Skeletal muscle tissue (tissue), 4 donors: ENCODE results near the gene DTNBP1. TPM values are rescaled to one million over a fixed set of nuclear protein-coding genes. Genes with fewer than 3 reads are reported as not detected.
A peak's percentile ranks its signal among the peaks of the same experiment; 100 is the strongest.

Source experiments
- H3K27ac ChIP-seq: one replicate; pipeline ENCODE4 v1.7.0; 2013; ENCODE audit warnings: mild to moderate bottlenecking, low read depth, low read length, inconsistent platforms
- H3K27me3 ChIP-seq, 3 donors: one replicate each; pipeline ENCODE4 v1.7.0; 2013; ENCODE audit warnings: low read length in 3 of 3; ENCODE audit not compliant: control insufficient read depth in 3 of 3, insufficient read depth in 3 of 3
- H3K36me3 ChIP-seq, 3 donors: one replicate each; pipeline ENCODE4 v1.7.0; 2013; ENCODE audit warnings: low read length in 3 of 3; ENCODE audit not compliant: control insufficient read depth in 3 of 3, insufficient read depth in 3 of 3
- H3K4me1 ChIP-seq, 3 donors: one replicate each; pipeline ENCODE4 v1.7.0; 2013; ENCODE audit warnings: low read length in 3 of 3, mild to moderate bottlenecking in 3 of 3; ENCODE audit not compliant: control insufficient read depth in 3 of 3, insufficient read depth in 3 of 3
- H3K4me3 ChIP-seq, 3 donors: one replicate each; pipeline ENCODE4 v1.7.0; 2013; ENCODE audit warnings: low read length in 3 of 3
- H3K9ac ChIP-seq, 3 donors: one replicate each; pipeline ENCODE4 v1.7.0; 2013; ENCODE audit warnings: low read length in 3 of 3, mild to moderate bottlenecking in 3 of 3, moderate library complexity in 2 of 3, low read depth in 1 of 3
- H3K9me3 ChIP-seq, 3 donors: one replicate each; pipeline ENCODE4 v1.7.0; 2013; ENCODE audit warnings: low read length in 3 of 3; ENCODE audit not compliant: control insufficient read depth in 3 of 3
- total RNA-seq: library from RNA; depleted of rRNA; stranded (reverse); fragments of >200 nt; gene quantifications from one replicate; pipeline ENCODE4 v1.2.3, GENCODE V29; 2014
- donor health status: Osteomylitis.

Gene DTNBP1
- total RNA-seq, 1 donor from 2014 or later, result 15.1 TPM

DNA sequence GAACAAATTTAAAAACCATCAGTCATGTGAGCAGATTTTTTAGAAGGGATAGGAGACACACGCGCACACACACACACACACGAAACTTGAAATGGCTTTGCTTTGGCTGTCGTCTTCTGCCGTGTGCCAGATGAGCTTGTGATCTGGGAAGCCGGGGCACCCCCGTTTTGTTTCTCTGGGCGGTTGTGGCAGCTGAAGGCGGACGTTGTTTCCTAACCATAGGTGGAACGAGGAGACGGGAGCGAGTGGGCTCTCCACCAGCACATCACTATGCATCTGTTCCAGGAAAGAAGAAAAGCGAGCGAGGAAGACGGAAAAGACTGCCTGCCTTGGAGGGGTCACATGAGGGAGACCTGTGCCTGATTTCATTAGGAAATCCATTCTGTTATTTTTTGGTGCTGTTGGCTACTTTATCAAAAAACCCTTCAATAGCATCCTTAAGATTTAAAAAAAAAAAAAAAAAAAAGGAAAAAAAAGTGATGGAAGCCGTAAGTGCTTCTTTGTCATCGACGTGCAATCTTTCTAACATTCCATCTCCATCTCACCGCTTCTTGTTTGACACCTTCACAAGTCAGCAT, 142.1 kb downstream of the DTNBP1 start:
- Histone ChIP-seq H3K4me3 (no peak overlapping the region), H3K9ac (no peak overlapping the region), H3K27ac (no peak overlapping the region), H3K9me3 (no peaks in the 10 kb centered on the region), H3K4me1 (peaks cover 21 to 35% (median 34%) of the 10 kb centered on the region in 3 donors), H3K27me3 (no peaks in the 10 kb centered on the region), H3K36me3 (peaks cover 36 to 47% (median 39%) of the 10 kb centered on the region in 3 donors)

DNA sequence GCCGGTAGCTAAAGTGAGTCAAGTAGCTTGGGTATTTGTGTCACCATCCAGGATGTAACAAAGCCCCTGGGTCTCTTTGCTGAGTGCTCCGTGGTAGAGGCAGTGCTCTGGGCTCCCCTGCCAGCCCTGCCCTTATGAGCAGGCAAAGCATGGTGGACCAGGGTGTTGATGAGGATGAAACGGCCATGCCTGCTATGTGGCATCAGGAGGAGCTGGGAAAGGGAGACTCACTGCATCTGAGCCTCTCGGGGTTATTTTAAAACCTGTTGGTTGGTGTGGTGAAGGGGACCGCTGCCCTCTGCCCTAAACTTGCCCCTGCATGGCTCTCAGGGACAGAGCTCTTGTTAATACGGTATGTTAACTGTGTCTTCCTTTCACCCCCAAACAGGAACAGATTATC, 143.1 kb downstream of the DTNBP1 start:
- Histone ChIP-seq H3K27me3 (no peaks in the 10 kb centered on the region), H3K36me3 (peaks cover 36 to 44% (median 39%) of the 10 kb centered on the region in 3 donors), H3K4me1 (peaks cover 21 to 33% (median 31%) of the 10 kb centered on the region in 3 donors), H3K27ac (no peak overlapping the region), H3K4me3 (no peak overlapping the region), H3K9me3 (no peaks in the 10 kb centered on the region), H3K9ac (no peak overlapping the region)

DNA sequence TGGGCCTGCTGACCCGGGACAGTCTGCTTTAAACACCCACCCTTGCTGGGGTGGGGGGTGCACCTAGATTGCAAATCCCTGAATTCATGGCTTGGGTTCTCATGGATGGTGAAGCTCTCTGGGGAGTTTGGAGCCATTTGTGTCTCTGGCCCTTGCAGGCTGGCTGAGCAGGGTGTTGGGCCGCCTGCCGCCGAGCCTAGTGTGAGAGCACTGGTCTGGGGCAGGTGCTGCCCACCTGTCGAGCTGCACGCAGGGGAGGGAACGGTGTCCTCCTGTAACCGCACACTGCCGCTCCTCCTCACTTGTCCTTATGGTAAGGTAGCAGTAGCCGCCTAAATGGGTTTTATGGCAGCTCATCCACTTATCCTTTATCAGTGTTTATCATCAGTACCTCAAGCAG, 143.9 kb downstream of the DTNBP1 start:
- Histone ChIP-seq H3K9ac (no peak overlapping the region), H3K27ac (no peak overlapping the region), H3K4me3 (no peak overlapping the region), H3K4me1 (peaks cover 21 to 27% (median 25%) of the 10 kb centered on the region in 3 donors), H3K27me3 (no peaks in the 10 kb centered on the region), H3K9me3 (no peaks in the 10 kb centered on the region), H3K36me3 (peaks cover 34 to 43% (median 42%) of the 10 kb centered on the region in 3 donors)

DNA sequence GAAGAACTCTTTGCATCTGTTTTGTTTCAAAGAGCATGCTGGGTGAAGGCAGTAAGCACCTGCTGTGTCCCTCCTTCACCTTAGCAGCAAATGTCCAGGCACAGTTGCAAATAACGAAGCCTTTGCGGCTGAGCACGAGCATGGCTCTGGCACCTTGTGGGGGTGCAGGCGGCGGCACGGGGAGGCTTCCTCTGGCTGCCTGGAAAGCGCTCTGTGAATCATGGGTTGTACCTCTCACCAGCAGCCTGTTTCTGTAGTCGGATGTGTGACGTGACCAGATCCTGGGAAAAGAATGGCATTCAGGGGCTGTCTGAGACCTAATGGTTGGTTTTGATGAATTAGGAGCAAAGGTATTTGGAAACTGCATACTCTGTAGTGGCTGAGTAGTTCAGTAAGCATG, 144.8 kb downstream of the DTNBP1 start:
- H3K9ac ChIP-seq, result no peak overlapping the region
- H3K27me3 ChIP-seq, result no peaks in the 10 kb centered on the region
- H3K36me3 ChIP-seq, result peaks cover 40 to 47% (median 46%) of the 10 kb centered on the region in 3 donors
- H3K4me1 ChIP-seq, result peaks cover 15 to 19% (median 17%) of the 10 kb centered on the region in 3 donors
- H3K4me3 ChIP-seq, result no peak overlapping the region
- no peaks in the 10 kb centered on the region for H3K9me3 ChIP-seq
- no peak overlapping the region for H3K27ac ChIP-seq

DNA sequence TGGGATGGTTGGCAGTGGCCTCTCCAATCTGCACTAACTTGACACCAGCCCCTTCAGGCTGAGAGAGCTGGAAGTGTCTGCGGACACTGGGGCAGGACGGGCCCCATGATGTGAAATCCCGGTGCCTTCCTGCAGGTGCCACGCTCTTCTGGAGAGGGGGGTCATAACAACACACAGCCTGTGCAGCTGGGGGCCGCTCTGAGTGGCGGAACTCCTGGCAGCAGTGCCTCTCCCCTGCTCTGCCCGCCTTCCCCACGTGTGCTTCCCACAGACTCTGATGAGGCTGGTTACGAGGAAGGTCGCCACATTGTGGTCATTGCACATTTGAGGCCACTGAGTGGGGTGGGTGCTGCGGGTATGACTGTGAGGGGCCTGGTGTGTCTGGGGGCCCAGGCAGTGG, 145.2 kb downstream of the DTNBP1 start:
- Histone ChIP-seq H3K9me3 (no peaks in the 10 kb centered on the region), H3K9ac (no peak overlapping the region), H3K36me3 (peaks cover 43 to 51% (median 48%) of the 10 kb centered on the region in 3 donors), H3K27ac (no peak overlapping the region), H3K4me1 (peaks cover 15 to 18% (median 17%) of the 10 kb centered on the region in 3 donors), H3K4me3 (no peak overlapping the region), H3K27me3 (no peaks in the 10 kb centered on the region)

DNA sequence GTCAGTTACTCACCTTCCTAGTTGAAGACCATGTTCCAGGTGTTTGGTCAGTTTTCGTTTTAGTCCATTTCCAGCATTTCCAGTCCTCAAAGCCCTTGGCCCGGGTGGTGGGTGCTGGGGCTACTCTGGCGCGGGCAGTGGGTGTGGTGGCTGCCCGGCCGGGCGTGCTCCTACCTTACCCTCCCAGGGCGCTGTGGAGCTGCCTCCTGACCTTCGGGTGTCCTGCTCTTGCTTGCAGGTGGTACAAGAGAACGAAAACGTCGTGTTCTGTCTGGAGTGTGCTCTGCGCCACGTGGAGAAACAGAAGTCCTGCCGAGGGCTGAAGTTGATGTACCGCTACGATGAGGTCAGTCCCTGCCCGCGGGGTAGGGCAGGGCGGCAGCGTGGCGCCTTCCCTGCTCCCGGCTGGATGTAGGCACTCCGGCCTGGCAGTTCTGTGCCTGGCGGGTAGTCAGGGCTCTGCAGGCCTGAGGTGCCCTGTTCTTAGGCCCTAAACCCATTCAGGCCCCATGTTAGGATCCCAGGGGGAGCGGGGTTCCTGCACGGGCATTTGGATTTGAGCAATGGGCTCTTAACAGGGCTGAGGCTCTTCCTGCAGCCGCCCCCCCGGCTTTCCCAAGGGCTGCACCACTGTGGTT, 145.8 kb downstream of the DTNBP1 start:
- no peak overlapping the region for H3K9ac ChIP-seq
- no peak overlapping the region for H3K27ac ChIP-seq
- H3K36me3 ChIP-seq, result peaks cover 43 to 50% (median 50%) of the 10 kb centered on the region in 3 donors
- no peak overlapping the region for H3K4me3 ChIP-seq
- H3K4me1 ChIP-seq, result peaks cover 11 to 19% (median 17%) of the 10 kb centered on the region in 3 donors
- H3K9me3 ChIP-seq, result no peaks in the 10 kb centered on the region
- H3K27me3 ChIP-seq, result no peaks in the 10 kb centered on the region

DNA sequence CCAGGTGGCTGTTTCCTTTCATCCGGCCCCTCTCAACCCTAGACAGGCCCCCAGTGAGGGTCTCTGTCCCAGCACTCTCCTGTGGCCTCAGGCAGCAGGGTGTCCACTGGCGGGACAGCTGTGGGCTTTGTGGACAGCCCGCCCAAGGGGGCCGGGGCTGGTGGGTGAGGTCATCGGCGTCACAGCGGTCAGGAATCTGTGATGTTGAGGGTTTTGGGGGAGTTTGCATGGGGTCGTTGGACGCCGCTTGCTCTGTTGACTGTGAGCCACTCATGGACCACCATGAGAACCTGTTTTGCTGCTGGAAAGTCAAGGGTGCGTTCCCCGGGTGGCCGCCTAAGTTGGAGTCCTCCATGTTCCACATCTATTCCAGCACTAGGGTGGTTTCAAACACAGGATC, 146.4 kb downstream of the DTNBP1 start:
- H3K4me3 ChIP-seq, result no peak overlapping the region
- H3K4me1 ChIP-seq, result peaks cover 12 to 21% (median 20%) of the 10 kb centered on the region in 3 donors
- H3K36me3 ChIP-seq, result peaks cover 43 to 53% (median 51%) of the 10 kb centered on the region in 3 donors
- peak overlapping the region in 1 of 3 donors; percentile 45 for H3K9ac ChIP-seq
- H3K27ac ChIP-seq, result no peak overlapping the region
- no peaks in the 10 kb centered on the region for H3K9me3 ChIP-seq
- no peaks in the 10 kb centered on the region for H3K27me3 ChIP-seq

DNA sequence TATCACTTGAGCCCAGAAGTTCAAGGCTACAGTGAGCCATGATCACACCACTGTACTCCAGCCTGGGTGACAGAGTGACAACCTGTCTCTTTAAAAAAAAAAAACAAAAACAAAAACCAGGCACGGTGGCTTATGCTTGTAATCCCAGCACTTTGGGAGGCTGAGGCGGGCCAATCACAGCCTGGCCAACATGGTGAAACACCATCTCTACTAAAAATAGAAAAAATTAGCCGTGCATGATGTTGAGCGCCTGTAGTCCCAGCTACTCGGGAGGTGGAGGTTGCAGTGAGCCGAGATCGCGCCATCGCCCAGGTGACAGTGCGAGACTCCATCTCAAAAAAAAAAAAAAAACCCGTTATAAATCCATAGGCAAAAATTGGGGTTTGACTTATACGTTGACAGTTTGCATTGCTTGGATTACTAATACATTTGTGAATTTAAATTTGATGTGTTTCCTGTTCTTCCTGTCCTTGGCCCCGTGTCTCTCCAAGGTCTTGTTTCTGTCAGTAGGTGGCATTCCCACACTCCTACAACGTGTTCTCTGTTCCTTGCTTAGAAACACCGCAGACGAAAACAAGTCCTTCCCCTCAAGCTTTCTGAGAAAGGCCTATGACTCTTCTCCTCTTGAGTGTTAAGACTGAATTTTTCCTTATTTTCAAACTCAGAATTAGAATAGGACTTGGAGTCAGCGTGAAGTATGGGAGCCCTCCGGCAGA, 147.0 kb downstream of the DTNBP1 start:
- Histone ChIP-seq H3K4me3 (no peak overlapping the region), H3K36me3 (peaks cover 41 to 55% (median 53%) of the 10 kb centered on the region in 3 donors), H3K9me3 (no peaks in the 10 kb centered on the region), H3K9ac (peak overlapping the region in 1 of 3 donors; percentile 45), H3K27ac (no peak overlapping the region), H3K27me3 (no peaks in the 10 kb centered on the region), H3K4me1 (peaks cover 18 to 26% (median 26%) of the 10 kb centered on the region in 3 donors)

DNA sequence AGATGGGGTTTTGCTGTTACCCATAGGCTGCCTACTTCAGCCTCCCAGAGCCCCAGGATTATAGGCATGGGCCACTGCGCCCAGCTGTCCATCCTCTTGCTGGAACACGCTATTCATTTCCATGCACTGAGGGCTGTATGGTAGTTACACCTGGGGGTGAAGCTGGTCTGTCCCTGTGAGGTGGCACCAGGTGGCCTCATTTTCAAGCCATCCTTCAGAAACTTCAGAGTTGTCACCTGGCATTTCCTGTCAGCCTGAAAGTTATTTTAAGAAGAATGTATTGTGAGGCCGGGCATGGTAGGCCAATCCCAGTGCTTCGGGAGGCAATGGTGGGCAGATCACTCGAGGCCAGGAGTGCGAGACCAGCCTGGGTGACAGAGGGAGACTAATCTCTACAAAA, 147.6 kb downstream of the DTNBP1 start:
- Histone ChIP-seq H3K4me1 (peaks cover 24 to 32% (median 32%) of the 10 kb centered on the region in 3 donors), H3K27me3 (no peaks in the 10 kb centered on the region), H3K27ac (no peak overlapping the region), H3K9ac (no peak overlapping the region), H3K4me3 (no peak overlapping the region), H3K36me3 (peaks cover 37 to 56% (median 52%) of the 10 kb centered on the region in 3 donors), H3K9me3 (no peaks in the 10 kb centered on the region)
